ENCODE data around the gene CNTNAP5.

The CNTNAP5 gene

DNA sequence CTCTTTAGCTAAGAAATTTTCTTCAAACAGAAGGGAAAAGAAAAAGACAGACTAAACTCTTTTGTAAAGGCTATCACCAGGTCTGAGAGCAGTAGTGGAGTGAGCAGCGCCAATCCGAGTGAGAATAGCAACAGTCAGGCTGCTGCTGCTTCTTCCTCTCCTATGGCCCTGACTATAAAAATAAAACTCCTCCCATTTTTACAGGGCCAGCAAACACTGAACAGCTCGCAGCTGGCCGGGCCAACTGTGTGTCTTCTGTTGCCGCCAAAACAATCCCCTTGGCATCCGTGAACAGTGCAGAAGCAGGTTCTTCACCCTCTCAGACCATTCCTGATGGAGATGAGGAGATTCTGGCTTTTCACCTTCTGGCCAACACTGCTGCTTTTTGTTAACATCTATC lies 124.5 kb downstream of the CNTNAP5 start:
- ATAC-seq (ENCODE audit: low read depth), result no peak
- Mint-ChIP-seq H3K4me1 (no peaks in the 10 kb centered on the region), H3K27me3 (no peaks in the 10 kb centered on the region), H3K4me3 (no peak overlapping the region), H3K36me3 (no peaks in the 10 kb centered on the region), H3K9me3 (peaks cover 2% of the 10 kb centered on the region), H3K27ac (no peak overlapping the region)
- no peak for DNase-seq (ENCODE audit: low spot score in 2 of 2)

DNA sequence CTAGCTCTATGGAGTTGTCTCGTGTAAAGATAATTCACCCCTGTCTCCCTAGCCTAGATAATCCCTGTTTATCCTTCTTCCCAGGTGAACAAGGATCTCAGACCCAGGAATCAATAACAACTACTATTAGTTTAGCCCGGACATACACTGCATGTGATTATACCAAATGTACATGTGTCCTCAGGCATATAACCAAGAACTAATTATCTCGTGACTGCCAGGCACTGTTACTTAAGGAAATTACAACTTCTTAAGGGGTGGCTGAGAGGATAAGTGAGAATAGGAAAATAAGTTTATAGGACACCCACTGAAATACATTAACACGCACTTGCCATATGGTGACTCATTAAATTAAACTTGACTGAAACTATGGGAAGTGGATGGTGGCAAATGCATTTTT lies 126.6 kb downstream of the CNTNAP5 start:
- ATAC-seq (ENCODE audit: low read depth) (no peak), DNase-seq (ENCODE audit: low spot score in 2 of 2) (no peak)
- H3K27ac Mint-ChIP-seq, result no peak overlapping the region
- no peaks in the 10 kb centered on the region for H3K36me3 Mint-ChIP-seq
- peaks cover 4% of the 10 kb centered on the region for H3K9me3 Mint-ChIP-seq
- H3K4me1 Mint-ChIP-seq, result no peaks in the 10 kb centered on the region
- no peaks in the 10 kb centered on the region for H3K27me3 Mint-ChIP-seq
- no peak overlapping the region for H3K4me3 Mint-ChIP-seq

DNA sequence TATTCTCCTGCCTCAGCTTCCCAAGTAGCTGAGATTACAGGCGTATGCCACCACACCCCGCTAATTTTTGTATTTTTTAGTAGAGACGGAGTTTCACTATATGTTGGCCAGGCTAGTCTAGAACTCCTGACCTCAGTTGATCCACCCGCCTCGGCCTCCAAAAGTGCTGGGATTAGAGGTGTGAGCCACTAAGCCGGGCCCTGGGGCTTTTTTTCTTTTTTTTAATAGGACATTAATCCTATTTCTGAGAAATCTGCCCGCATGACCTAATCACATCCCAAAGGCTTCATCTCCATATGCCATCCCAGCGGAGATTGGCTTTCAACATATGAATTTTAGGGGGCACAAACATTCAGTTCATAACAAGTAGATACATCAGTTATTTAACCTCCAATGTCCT lies 128.6 kb downstream of the CNTNAP5 start:
- no peaks in the 10 kb centered on the region for H3K27me3 Mint-ChIP-seq
- H3K27ac Mint-ChIP-seq, result no peak overlapping the region
- H3K4me1 Mint-ChIP-seq, result no peaks in the 10 kb centered on the region
- no peak overlapping the region for H3K4me3 Mint-ChIP-seq
- H3K9me3 Mint-ChIP-seq, result peaks cover 7% of the 10 kb centered on the region
- H3K36me3 Mint-ChIP-seq, result no peaks in the 10 kb centered on the region
- no peak for ATAC-seq (ENCODE audit: low read depth)
- no peak for DNase-seq (ENCODE audit: low spot score in 2 of 2)

DNA sequence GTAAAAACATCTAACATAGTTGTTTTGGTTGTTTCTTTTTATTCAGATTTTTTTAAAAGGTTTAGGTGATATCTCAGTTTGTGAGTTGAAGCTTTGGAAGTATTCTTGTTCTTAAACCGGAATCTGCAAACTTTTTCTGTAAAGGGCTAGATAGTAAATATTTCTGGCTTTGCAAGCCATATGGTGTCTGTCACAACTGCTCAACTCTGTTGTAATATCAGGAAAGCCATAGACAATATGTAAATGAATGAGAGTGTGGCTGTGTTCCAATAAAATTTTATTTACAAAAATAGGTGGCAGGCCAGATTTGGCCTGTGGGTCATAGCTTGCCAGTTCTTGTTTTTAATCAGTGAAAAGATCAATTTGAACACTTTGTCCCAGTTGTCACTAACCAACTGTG lies 134.1 kb downstream of the CNTNAP5 start:
- DNase-seq (ENCODE audit: low spot score in 2 of 2) (no peak), ATAC-seq (ENCODE audit: low read depth) (no peak)
- Mint-ChIP-seq H3K36me3 (no peaks in the 10 kb centered on the region), H3K4me1 (no peaks in the 10 kb centered on the region), H3K27me3 (no peaks in the 10 kb centered on the region), H3K9me3 (peaks cover 4% of the 10 kb centered on the region), H3K27ac (no peak overlapping the region), H3K4me3 (no peak overlapping the region)

DNA sequence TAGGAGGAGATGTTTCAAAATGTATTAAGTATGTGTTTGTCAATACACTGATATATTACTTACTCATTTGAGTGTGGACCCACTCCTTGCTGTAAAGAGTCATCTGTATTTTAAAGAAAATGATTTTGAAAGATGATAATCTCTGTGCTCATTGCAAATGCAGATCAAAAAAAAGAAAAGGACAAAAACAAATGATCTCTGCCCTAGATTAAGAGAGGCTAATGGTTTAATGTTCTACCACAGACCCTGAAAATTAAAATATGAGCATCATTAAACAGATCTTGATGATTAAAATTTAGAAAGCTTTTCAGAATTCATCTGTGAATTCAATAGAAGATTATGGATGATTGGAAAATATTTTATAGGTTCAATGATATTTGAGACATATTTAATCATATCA lies 136.5 kb downstream of the CNTNAP5 start:
- DNase-seq (ENCODE audit: low spot score in 2 of 2) (no peak), ATAC-seq (ENCODE audit: low read depth) (no peak)
- H3K9me3 Mint-ChIP-seq, result peaks cover 2% of the 10 kb centered on the region
- H3K36me3 Mint-ChIP-seq, result no peaks in the 10 kb centered on the region
- H3K27me3 Mint-ChIP-seq, result no peaks in the 10 kb centered on the region
- H3K4me1 Mint-ChIP-seq, result no peaks in the 10 kb centered on the region
- H3K27ac Mint-ChIP-seq, result no peak overlapping the region
- no peak overlapping the region for H3K4me3 Mint-ChIP-seq

DNA sequence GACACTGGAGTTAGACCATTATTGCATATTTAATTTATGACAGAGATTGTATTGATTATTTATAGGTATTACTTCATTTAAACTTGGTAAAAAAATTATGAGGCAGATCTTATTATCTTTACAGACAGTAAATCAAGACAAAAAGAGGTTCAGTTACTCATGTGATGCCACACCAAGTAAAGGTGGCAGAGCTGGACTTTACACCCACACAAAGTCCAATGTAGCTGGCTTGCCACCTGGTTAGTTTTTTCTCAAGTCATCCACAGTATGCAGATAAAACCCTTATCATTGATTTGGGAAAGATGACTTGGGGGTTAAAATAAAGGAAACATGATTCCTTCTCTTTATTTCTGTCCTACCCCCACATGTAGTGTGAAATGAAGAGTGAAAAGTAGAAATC lies 137.2 kb downstream of the CNTNAP5 start:
- no peak overlapping the region for H3K27ac Mint-ChIP-seq
- no peak for DNase-seq (ENCODE audit: low spot score in 2 of 2)

GRCh38 chr2:124163840-124164239 lies 138.8 kb downstream of the CNTNAP5 start:
- Mint-ChIP-seq H3K4me3 (no peak overlapping the region), H3K27me3 (no peaks in the 10 kb centered on the region), H3K9me3 (peaks cover 4% of the 10 kb centered on the region), H3K27ac (no peak overlapping the region), H3K36me3 (no peaks in the 10 kb centered on the region), H3K4me1 (no peaks in the 10 kb centered on the region)
- no peak for DNase-seq (ENCODE audit: low spot score in 2 of 2)
- no peak for ATAC-seq (ENCODE audit: low read depth)

More for the DNA sequence above, 137.2 kb downstream of the CNTNAP5 start:
- Mint-ChIP-seq H3K4me3 (no peak overlapping the region), H3K36me3 (no peaks in the 10 kb centered on the region), H3K4me1 (no peaks in the 10 kb centered on the region), H3K27me3 (no peaks in the 10 kb centered on the region), H3K9me3 (peaks cover 5% of the 10 kb centered on the region)
- no peak for ATAC-seq (ENCODE audit: low read depth)

DNA sequence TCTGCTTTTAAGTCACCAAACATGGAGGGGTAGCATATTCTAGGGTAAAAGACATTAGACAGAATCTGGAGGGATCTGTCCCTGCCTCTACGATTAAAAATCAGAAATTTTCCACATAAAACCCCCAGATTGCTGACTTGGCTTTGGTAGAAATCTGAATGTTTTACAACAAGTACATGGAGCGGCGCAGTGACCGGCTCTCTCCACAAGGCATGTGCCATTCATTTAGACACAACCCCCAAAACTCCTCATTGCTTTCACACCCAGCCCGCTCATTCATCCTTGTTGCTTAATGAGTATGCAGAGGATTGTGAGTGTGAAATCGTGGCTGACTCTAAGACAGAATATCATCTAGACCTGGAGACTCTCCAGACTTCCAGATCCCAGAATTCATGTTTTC lies 140.6 kb downstream of the CNTNAP5 start:
- Mint-ChIP-seq H3K4me1 (no peaks in the 10 kb centered on the region), H3K4me3 (no peak overlapping the region), H3K36me3 (no peaks in the 10 kb centered on the region), H3K9me3 (peaks cover 6% of the 10 kb centered on the region), H3K27ac (no peak overlapping the region), H3K27me3 (no peaks in the 10 kb centered on the region)
- no peak for ATAC-seq (ENCODE audit: low read depth)
- DNase-seq (ENCODE audit: low spot score in 2 of 2), result no peak

GRCh38 chr2:124171472-124172063 lies 146.5 kb downstream of the CNTNAP5 start:
- Mint-ChIP-seq H3K9me3 (peaks cover 13% of the 10 kb centered on the region), H3K36me3 (no peaks in the 10 kb centered on the region), H3K27me3 (no peaks in the 10 kb centered on the region), H3K4me1 (no peaks in the 10 kb centered on the region), H3K4me3 (no peak overlapping the region), H3K27ac (no peak overlapping the region)
- no peak for DNase-seq (ENCODE audit: low spot score in 2 of 2)
- ATAC-seq (ENCODE audit: low read depth), result no peak

DNA sequence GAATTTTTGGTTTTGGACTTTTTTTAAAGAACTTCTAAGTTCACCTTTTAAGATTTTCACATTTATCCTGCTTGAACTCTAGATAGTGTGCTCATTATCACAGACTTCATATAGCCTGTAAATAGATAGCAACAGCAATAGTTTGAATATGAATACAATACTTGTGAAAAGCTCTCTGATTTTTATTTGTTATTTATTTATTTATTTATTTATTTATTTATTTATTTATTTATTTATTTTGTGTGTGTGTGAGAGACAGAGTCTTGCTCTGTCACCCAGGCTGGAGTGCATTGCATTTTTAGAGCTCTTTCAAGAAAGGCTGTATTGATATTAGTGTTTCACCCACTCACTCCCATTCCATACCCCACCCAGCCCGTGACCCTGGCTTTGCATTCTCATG lies 153.6 kb downstream of the CNTNAP5 start:
- Mint-ChIP-seq H3K36me3 (no peaks in the 10 kb centered on the region), H3K9me3 (peaks cover 6% of the 10 kb centered on the region), H3K4me3 (no peak overlapping the region), H3K27me3 (no peaks in the 10 kb centered on the region), H3K4me1 (no peaks in the 10 kb centered on the region), H3K27ac (no peak overlapping the region)
- no peak for ATAC-seq (ENCODE audit: low read depth)
- no peak for DNase-seq (ENCODE audit: low spot score in 2 of 2)

DNA sequence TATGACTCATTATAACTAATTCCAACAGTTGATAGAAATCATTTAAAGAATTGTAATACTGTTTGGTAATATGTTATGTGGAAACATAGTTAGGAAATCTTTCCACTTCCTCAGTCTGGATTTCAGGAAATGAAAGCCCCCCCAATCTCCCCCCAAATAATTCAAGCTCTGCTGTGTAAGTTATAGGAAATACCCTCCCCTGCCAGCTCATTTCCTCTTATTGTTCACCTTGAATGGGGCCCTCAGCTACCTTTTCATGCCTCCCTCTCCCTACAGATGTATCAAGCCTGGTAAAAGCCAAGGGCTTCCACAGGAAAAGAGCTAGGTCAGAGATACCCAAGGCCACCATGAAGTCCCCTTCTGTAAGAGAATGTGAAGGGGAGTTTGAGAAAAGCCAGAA lies 155.5 kb downstream of the CNTNAP5 start:
- Mint-ChIP-seq H3K4me3 (no peak overlapping the region), H3K27ac (no peak overlapping the region), H3K4me1 (no peaks in the 10 kb centered on the region), H3K36me3 (no peaks in the 10 kb centered on the region), H3K9me3 (peaks cover 4% of the 10 kb centered on the region), H3K27me3 (no peaks in the 10 kb centered on the region)
- ATAC-seq (ENCODE audit: low read depth) (no peak), DNase-seq (ENCODE audit: low spot score in 2 of 2) (no peak)

DNA sequence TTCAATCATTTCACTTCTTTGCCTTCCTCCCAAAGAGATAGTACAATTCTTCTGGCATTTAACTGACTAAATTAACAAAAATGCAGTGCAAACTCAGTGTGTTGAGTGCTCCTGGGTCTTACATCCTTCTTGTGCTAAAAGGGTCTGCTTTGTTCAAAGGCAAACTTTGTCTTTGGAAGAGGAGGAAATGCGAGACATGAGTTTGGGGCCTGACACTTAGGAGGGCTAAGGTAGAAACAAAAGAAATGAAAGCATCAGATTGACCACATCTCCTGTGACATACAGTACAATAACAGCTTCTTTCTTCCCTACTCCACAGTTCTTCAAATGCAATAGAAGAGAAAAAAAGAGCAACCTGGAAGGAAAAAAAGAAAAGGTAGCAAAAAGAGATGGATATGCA lies 161.7 kb downstream of the CNTNAP5 start:
- H3K4me3 Mint-ChIP-seq, result no peak overlapping the region
- no peak for DNase-seq (ENCODE audit: low spot score in 2 of 2)
- H3K27ac Mint-ChIP-seq, result no peak overlapping the region
- H3K36me3 Mint-ChIP-seq, result no peaks in the 10 kb centered on the region
- no peak for ATAC-seq (ENCODE audit: low read depth)
- no peaks in the 10 kb centered on the region for H3K27me3 Mint-ChIP-seq
- H3K9me3 Mint-ChIP-seq, result no peaks in the 10 kb centered on the region
- H3K4me1 Mint-ChIP-seq, result no peaks in the 10 kb centered on the region

DNA sequence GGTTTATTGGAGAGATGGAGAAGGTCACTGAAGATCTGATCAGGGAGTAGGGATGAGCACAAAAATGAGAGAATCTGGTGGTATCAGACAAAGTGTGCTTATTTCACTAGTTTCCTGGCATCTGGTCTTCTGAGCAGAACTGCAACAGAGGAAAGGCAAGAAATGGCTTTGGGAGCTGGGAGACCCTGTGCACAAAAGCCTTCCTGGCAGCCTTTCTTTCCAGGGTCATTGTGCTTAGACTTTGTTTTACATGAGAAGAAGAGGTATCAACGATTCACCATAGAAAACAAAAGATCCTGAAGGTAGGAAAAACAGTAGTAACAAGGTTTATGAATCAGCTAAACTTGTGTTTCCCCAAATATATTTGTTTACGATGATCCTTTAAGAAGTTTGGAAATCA lies 162.9 kb downstream of the CNTNAP5 start:
- peaks cover 4% of the 10 kb centered on the region for H3K9me3 Mint-ChIP-seq
- H3K36me3 Mint-ChIP-seq, result no peaks in the 10 kb centered on the region
- H3K27ac Mint-ChIP-seq, result no peak overlapping the region
- H3K4me1 Mint-ChIP-seq, result no peaks in the 10 kb centered on the region
- DNase-seq (ENCODE audit: low spot score in 2 of 2) (no peak), ATAC-seq (ENCODE audit: low read depth) (no peak)
- H3K4me3 Mint-ChIP-seq, result no peak overlapping the region
- no peaks in the 10 kb centered on the region for H3K27me3 Mint-ChIP-seq

DNA sequence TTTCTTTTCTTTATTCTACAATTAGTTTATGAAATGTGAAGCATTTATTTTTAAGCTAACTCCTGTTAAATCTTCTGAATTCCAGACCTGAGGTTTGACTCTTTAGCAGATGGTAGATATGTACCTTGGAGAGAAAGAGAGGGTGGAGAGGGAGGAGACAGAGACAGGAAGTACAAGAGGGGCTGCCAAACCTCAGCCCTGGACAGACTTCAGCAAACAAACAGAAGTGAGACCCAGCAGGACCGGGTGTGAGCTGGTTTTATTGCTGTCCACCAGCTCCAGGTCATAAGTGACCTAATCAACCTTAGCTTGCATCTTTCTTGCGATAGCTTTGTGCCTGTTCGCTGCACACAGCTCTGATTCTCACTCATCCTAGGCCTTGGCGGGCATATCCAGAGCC lies 168.6 kb downstream of the CNTNAP5 start:
- Mint-ChIP-seq H3K27ac (no peak overlapping the region), H3K36me3 (no peaks in the 10 kb centered on the region), H3K27me3 (no peaks in the 10 kb centered on the region), H3K9me3 (peaks cover 5% of the 10 kb centered on the region), H3K4me3 (no peak overlapping the region), H3K4me1 (no peaks in the 10 kb centered on the region)
- DNase-seq (ENCODE audit: low spot score in 2 of 2) (no peak), ATAC-seq (ENCODE audit: low read depth) (no peak)

GRCh38 chr2:124201713-124202112 lies 176.6 kb downstream of the CNTNAP5 start:
- Mint-ChIP-seq H3K9me3 (peaks cover 6% of the 10 kb centered on the region), H3K36me3 (no peaks in the 10 kb centered on the region), H3K4me3 (no peak overlapping the region), H3K27ac (no peak overlapping the region), H3K4me1 (no peaks in the 10 kb centered on the region), H3K27me3 (no peaks in the 10 kb centered on the region)
- no peak for ATAC-seq (ENCODE audit: low read depth)
- DNase-seq (ENCODE audit: low spot score in 2 of 2), result no peak

Data from memory B cell (primary cell).